Measurements from ENCODE around the gene STMN3.

The STMN3 gene

DNA sequence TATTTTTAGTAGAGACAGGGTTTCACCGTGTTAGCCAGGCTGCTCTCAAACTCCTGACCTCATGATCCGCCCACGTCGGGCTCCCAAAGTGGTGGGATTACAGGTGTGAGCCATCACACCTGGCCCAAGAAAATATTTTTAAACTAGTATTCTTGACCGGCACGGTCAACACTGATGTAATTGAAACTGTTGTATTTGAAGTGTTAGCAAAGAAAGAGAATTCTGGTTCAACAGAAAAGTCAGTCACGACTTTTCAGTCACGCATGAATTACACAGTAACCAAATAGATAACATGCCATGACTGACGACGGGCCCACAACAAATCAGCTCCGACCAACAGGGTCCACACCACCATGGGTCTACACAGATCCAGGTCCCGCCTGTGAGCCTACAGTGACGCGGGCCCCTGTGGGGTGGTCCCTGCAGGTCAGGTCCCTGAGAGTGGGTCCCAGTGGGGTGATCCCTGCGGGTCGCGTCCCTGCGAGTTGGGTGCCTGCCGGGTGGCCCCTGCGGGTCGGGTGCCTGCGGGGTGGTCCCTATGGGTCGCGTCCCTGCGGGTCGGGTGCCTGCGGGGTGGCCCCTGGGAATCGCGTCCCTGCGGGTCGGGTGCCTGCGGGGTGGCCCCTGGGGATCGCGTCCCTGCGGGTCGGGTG, 27.3 kb downstream of the STMN3 start:
- in situ Hi-C loops (cut with MboI; ENCODE audit: low sequenced_read_pairs, unreplicated experiment) = no loop called here
- TF ChIP-seq CTCF (IDR thresholded peaks at IDR 0.05; ENCODE audit: borderline replicate concordance, control extremely low read depth, extremely low read depth, insufficient read depth, missing control alignments) = no peak

GRCh38 chr20:63624486-63624885, 28.7 kb downstream of the STMN3 start:
- no peak for TF ChIP-seq CTCF (IDR thresholded peaks at IDR 0.05; ENCODE audit: borderline replicate concordance, control extremely low read depth, extremely low read depth, insufficient read depth, missing control alignments)
- in situ Hi-C loops (cut with MboI; ENCODE audit: low sequenced_read_pairs, unreplicated experiment) = no loop called here
- DNase-seq (ENCODE audit: low spot score) = no peak

More for the DNA sequence above, 27.3 kb downstream of the STMN3 start:
- DNase-seq (ENCODE audit: low spot score) = peak; percentile 62

DNA sequence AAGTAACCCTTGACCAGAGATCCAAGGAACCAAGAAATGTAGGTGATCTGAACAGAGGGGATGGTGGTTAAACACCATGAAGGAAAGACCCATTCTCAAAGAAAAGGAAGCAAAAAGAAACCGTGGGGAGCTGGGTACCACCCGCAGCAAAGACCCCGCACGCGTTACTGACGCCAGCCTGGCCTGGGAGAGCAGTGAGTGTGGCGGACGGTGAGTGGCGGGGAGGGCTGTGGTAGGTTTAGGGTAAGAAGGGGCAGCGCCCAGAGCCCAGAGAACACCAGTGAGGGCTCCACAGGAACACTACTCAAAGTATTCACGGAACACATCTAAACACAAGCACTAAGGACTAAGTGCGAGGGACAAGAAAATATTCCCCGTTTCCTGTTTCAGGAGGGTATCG, 30.5 kb downstream of the STMN3 start:
- no peak for DNase-seq (ENCODE audit: low spot score)
- in situ Hi-C loops (cut with MboI; ENCODE audit: low sequenced_read_pairs, unreplicated experiment) = no loop called here
- TF ChIP-seq CTCF (IDR thresholded peaks at IDR 0.05; ENCODE audit: borderline replicate concordance, control extremely low read depth, extremely low read depth, insufficient read depth, missing control alignments) = no peak

- no peak for TF ChIP-seq CTCF (IDR thresholded peaks at IDR 0.05; ENCODE audit: borderline replicate concordance, control extremely low read depth, extremely low read depth, insufficient read depth, missing control alignments)
- in situ Hi-C loops (cut with MboI; ENCODE audit: low sequenced_read_pairs, unreplicated experiment) = no loop called here
- no peak for DNase-seq (ENCODE audit: low spot score)
Observed at GRCh38 chr20:63622096-63622495, 31.1 kb downstream of the STMN3 start.

GRCh38 chr20:63620991-63621390, 32.2 kb downstream of the STMN3 start:
- TF ChIP-seq CTCF (IDR thresholded peaks at IDR 0.05; ENCODE audit: borderline replicate concordance, control extremely low read depth, extremely low read depth, insufficient read depth, missing control alignments) = no peak
- in situ Hi-C loops (cut with MboI; ENCODE audit: low sequenced_read_pairs, unreplicated experiment) = no loop called here
- no peak for DNase-seq (ENCODE audit: low spot score)

- DNase-seq (ENCODE audit: low spot score) = no peak
Observed at GRCh38 chr20:63619505-63619904, 33.7 kb downstream of the STMN3 start.

More at GRCh38 chr20:63619505-63619904, 33.7 kb downstream of the STMN3 start:
- no peak for TF ChIP-seq CTCF (IDR thresholded peaks at IDR 0.05; ENCODE audit: borderline replicate concordance, control extremely low read depth, extremely low read depth, insufficient read depth, missing control alignments)
- in situ Hi-C loops (cut with MboI; ENCODE audit: low sequenced_read_pairs, unreplicated experiment) = no loop called here

All from GM13976 (cell line).